GM12878 (cell line): ENCODE measurements around the gene GALNTL6. TPM values are rescaled to one million over a fixed set of nuclear protein-coding genes. Genes with fewer than 3 reads are reported as not detected.

Source experiments
- ATAC-seq: fragments of 200-7000 bp; cut with Tn5 transposase; 3 replicates; pipeline ENCODE4 v1.9.1; 2020; ENCODE audit warnings: mild to moderate bottlenecking, moderate library complexity
- BruUV-seq: library from RNA; stranded (reverse); fragments of 400-500 nt; replicated peaks from 2 replicates; lab custom pipeline; 2021; lab: Mats Ljungman, UMichigan
- CTCF ChIA-PET: fragments of 300-600 bp; sonication (Branson Sonifier 250); formaldehyde crosslinking; extraction: SDS; loops from one replicate; lab custom pipeline; 2021; ENCODE audit warnings: inconsistent platforms; lab: Yijun Ruan, JAX
- POLR2A ChIA-PET: fragments of 350-600 bp; formaldehyde crosslinking; extraction: SDS; loops from one replicate; lab custom pipeline; 2021; ENCODE audit warnings: inconsistent platforms; lab: Charles Lee
- RAD21 ChIA-PET: fragments of 300-600 bp; sonication (Branson Sonifier 250); formaldehyde crosslinking; loops from one replicate; lab custom pipeline; 2023; ENCODE audit warnings: antibody characterized with exemption; ENCODE audit not compliant: unreplicated experiment; lab: Charles Lee
- SMC1A ChIA-PET: fragments of 300-600 bp; sonication (Branson Sonifier 250); formaldehyde crosslinking; loops from one replicate; lab custom pipeline; 2023; ENCODE audit not compliant: unreplicated experiment, uncharacterized antibody; lab: Charles Lee
- DNase-seq: peaks from one replicate; pipeline ENCODE4 v3.0.0-alpha.2; 2011; ENCODE audit warnings: low read depth, low spot score
- FAIRE-seq: peaks from 3 replicates; lab custom pipeline; 2011; peaks lifted over from hg19 to GRCh38; lab: Jason Lieb, UNC
- H2AFZ ChIP-seq: 2 replicates; pipeline ENCODE4 v1.6.0; 2011; ENCODE audit warnings: low read depth, low read length, control low read depth; ENCODE audit not compliant: control insufficient read depth
- H3K27ac ChIP-seq: 2 replicates; pipeline ENCODE4 v1.5.1; 2011; ENCODE audit warnings: control low read depth; ENCODE audit not compliant: control insufficient read depth, insufficient read depth
- H3K27me3 ChIP-seq, 2 experiments: replicated peaks in 1 of 2; 2 replicates each; pipeline versions ENCODE4 v1.6.0 to v1.6.1; 2011; ENCODE audit warnings: low read length in 1 of 2; ENCODE audit not compliant: control insufficient read depth in 2 of 2, insufficient read depth in 2 of 2
- H3K36me3 ChIP-seq, 2 experiments: 2 replicates each; pipeline ENCODE4 v1.5.1; 2011; ENCODE audit warnings: low read length in 1 of 2; ENCODE audit not compliant: control insufficient read depth in 2 of 2, insufficient read depth in 2 of 2
- H3K4me1 ChIP-seq: 2 replicates; pipeline ENCODE4 v1.6.1; 2011; ENCODE audit warnings: mild to moderate bottlenecking, low read length, moderate library complexity, mixed read lengths; ENCODE audit not compliant: control insufficient read depth, insufficient read depth
- H3K4me2 ChIP-seq: 2 replicates; pipeline ENCODE4 v1.6.0; 2011; ENCODE audit warnings: control low read depth; ENCODE audit not compliant: control insufficient read depth, insufficient read depth
- H3K4me3 ChIP-seq: fragments of 200-600 bp; sonication (generic); 2 replicates; pipeline ENCODE4 v1.5.1; 2016
- H3K79me2 ChIP-seq: 2 replicates; pipeline ENCODE4 v1.6.0; 2011; ENCODE audit warnings: low read length; ENCODE audit not compliant: control insufficient read depth, insufficient read depth
- H3K9ac ChIP-seq: 2 replicates; pipeline ENCODE4 v1.8.0; 2011; ENCODE audit warnings: low read length, control low read depth, mixed read lengths; ENCODE audit not compliant: control insufficient read depth, insufficient read depth
- H3K9me3 ChIP-seq: replicated peaks from 3 replicates; pipeline ENCODE4 v1.5.1; 2011; ENCODE audit warnings: mild to moderate bottlenecking, low read length; ENCODE audit not compliant: control insufficient read depth, insufficient read depth
- H4K20me1 ChIP-seq: 2 replicates; pipeline ENCODE4 v1.6.0; 2011; ENCODE audit not compliant: control insufficient read depth, insufficient read depth
- BCL11A ChIP-seq: IDR thresholded peaks from 2 replicates; pipeline ENCODE4 v1.6.1; 2011; ENCODE audit warnings: low read depth, low read length
- EP300 ChIP-seq, 2 experiments: fragments of 150-350 bp in 1 of 2; IDR thresholded peaks; 2 replicates each; pipeline ENCODE4 v1.6.1; 2011 to 2012; ENCODE audit warnings: low read depth in 2 of 2, low read length in 2 of 2, borderline replicate concordance in 1 of 2, improper control_type of control experiment in 1 of 2, inconsistent platforms in 1 of 2; ENCODE audit not compliant: control insufficient read depth in 1 of 2
- HCFC1 ChIP-seq: fragments of 150-350 bp; IDR thresholded peaks from 2 replicates; pipeline ENCODE4 v1.6.1; 2014; ENCODE audit warnings: low read length
- HSF1 ChIP-seq: fragments of 150-350 bp; IDR thresholded peaks from 2 replicates; pipeline ENCODE4 v1.6.1; 2014; ENCODE audit warnings: mild to moderate bottlenecking, low read depth, low read length
- IKZF2 ChIP-seq, 2 experiments: fragments of 450-650 bp; IDR thresholded peaks; 2 replicates each; pipeline ENCODE4 v1.6.1; 2017; ENCODE audit warnings: mild to moderate bottlenecking in 2 of 2, moderate library complexity in 2 of 2
- RAD21 ChIP-seq: IDR thresholded peaks from 2 replicates; pipeline ENCODE4 v1.6.1; 2011; ENCODE audit warnings: mild to moderate bottlenecking, low read depth, low read length, moderate library complexity; ENCODE audit not compliant: insufficient read depth
- WGBS: methylation state at CpG from one replicate; pipeline ENCODE4 v1.1.6; 2016; ENCODE audit warnings: low lambda C conversion rate; ENCODE audit not compliant: insufficient replicate concordance, insufficient coverage; ENCODE audit errors: missing lambda C conversion rate; 5-methylcytosine and 5-hydroxymethylcytosine counted together
- in situ Hi-C: fragments of 300-500 bp; cut with MboI; formaldehyde crosslinking; loops from 9 replicates; pipeline ENCODE4 v1.14.3; 2018; ENCODE audit warnings: mixed read lengths
- intact Hi-C: fragments of 100-400 bp; cut with micrococcal nuclease; formaldehyde crosslinking; loops from one replicate; pipeline ENCODE4 v1.14.2; 2022; ENCODE audit not compliant: unreplicated experiment
- polyA plus RNA-seq, 11 experiments: library from polyadenylated mRNA; depleted of rRNA in 4 of 11; unstranded in 6 of 11; stranded (reverse) in 5 of 11; fragments of >200 nt; fragmentation: Nextera tagmentation in 4 of 11; fragmentation: Illumina TruSeq in 1 of 11; extraction: Ambion mirVana in 4 of 11; extraction: Trizol in 1 of 11; gene quantifications; 1 replicate in 1 of 11; 2 replicates in 10 of 11; pipeline versions ENCODE4 v1.2.1 to v1.2.3, GENCODE V29; 2011 to 2016; ENCODE audit warnings: inconsistent platforms in 2 of 11, missing spikeins in 2 of 11, low read depth in 1 of 11
- total RNA-seq, 4 experiments: library from RNA; depleted of rRNA in 3 of 4; stranded (reverse); fragments of >200 nt in 3 of 4; fragmentation: Illumina TruSeq in 1 of 4; extraction: Trizol in 1 of 4; gene quantifications; 2 replicates each; pipeline versions ENCODE4 v1.2.1 to v1.2.3, GENCODE V29; 2013 to 2021
- TF ChIP-seq, protein P1 (sequence below): fragments of 450-650 bp; IDR thresholded peaks from 2 replicates; pipeline ENCODE4 v1.6.1; 2017; ENCODE audit warnings: mild to moderate bottlenecking, moderate library complexity
- TF ChIP-seq, protein P2 (sequence below): fragments of 450-650 bp; IDR thresholded peaks from 2 replicates; pipeline ENCODE4 v1.6.1; 2017; ENCODE audit warnings: antibody characterized with exemption, mild to moderate bottlenecking, moderate library complexity

Gene GALNTL6
- total and polyA plus RNA-seq, 10 of the 15 experiments (the other 5 are each of a cell fraction or from before 2014, with no cell fraction given): 0.01 to 0.29 TPM; not detected in 8

DNA sequence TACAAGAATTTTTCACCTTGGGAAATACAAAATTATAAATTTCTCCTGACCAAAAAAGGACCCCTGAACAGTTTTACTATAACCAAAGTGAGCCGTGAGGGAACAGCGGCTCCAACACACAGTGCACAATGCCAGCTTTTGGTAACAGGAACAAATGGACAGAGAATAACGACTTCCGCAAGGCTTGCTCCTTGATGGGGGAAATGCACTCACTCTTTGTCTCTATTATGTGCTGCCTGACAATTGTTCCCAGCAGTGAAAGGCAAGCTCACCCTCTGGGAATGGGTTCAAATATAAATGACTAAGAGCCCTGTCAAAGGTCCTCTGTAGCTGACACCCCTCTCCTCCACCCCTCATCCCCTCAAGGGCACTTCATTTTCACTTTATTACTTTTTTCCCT lies 1029.6 kb downstream of the GALNTL6 start:
- 57% methylated on average over 4 of the region's 4 CpGs for WGBS
- TF ChIP-seq EP300 (IDR thresholded peaks at IDR 0.05; ENCODE audit: borderline replicate concordance in 1 of 2, control insufficient read depth in 1 of 2, low read depth in 2 of 2, low read length in 2 of 2) (no peak), RAD21 (no peak), BCL11A (no peak), HCFC1 (no peak), IKZF2 (IDR thresholded peaks at IDR 0.05) (no peak), HSF1 (no peak)
- TF ChIP-seq, protein P1, sequence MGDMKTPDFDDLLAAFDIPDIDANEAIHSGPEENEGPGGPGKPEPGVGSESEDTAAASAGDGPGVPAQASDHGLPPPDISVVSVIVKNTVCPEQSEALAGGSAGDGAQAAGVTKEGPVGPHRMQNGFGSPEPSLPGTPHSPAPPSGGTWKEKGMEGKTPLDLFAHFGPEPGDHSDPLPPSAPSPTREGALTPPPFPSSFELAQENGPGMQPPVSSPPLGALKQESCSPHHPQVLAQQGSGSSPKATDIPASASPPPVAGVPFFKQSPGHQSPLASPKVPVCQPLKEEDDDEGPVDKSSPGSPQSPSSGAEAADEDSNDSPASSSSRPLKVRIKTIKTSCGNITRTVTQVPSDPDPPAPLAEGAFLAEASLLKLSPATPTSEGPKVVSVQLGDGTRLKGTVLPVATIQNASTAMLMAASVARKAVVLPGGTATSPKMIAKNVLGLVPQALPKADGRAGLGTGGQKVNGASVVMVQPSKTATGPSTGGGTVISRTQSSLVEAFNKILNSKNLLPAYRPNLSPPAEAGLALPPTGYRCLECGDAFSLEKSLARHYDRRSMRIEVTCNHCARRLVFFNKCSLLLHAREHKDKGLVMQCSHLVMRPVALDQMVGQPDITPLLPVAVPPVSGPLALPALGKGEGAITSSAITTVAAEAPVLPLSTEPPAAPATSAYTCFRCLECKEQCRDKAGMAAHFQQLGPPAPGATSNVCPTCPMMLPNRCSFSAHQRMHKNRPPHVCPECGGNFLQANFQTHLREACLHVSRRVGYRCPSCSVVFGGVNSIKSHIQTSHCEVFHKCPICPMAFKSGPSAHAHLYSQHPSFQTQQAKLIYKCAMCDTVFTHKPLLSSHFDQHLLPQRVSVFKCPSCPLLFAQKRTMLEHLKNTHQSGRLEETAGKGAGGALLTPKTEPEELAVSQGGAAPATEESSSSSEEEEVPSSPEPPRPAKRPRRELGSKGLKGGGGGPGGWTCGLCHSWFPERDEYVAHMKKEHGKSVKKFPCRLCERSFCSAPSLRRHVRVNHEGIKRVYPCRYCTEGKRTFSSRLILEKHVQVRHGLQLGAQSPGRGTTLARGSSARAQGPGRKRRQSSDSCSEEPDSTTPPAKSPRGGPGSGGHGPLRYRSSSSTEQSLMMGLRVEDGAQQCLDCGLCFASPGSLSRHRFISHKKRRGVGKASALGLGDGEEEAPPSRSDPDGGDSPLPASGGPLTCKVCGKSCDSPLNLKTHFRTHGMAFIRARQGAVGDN: no peak
- TF ChIP-seq, protein P2, sequence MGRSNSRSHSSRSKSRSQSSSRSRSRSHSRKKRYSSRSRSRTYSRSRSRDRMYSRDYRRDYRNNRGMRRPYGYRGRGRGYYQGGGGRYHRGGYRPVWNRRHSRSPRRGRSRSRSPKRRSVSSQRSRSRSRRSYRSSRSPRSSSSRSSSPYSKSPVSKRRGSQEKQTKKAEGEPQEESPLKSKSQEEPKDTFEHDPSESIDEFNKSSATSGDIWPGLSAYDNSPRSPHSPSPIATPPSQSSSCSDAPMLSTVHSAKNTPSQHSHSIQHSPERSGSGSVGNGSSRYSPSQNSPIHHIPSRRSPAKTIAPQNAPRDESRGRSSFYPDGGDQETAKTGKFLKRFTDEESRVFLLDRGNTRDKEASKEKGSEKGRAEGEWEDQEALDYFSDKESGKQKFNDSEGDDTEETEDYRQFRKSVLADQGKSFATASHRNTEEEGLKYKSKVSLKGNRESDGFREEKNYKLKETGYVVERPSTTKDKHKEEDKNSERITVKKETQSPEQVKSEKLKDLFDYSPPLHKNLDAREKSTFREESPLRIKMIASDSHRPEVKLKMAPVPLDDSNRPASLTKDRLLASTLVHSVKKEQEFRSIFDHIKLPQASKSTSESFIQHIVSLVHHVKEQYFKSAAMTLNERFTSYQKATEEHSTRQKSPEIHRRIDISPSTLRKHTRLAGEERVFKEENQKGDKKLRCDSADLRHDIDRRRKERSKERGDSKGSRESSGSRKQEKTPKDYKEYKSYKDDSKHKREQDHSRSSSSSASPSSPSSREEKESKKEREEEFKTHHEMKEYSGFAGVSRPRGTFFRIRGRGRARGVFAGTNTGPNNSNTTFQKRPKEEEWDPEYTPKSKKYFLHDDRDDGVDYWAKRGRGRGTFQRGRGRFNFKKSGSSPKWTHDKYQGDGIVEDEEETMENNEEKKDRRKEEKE: no peak
- TF ChIP-seq, all 136 proteins: peak for 0
- CTCF ChIA-PET: no interaction called here
- no peak overlapping the region for H3K4me3 ChIP-seq
- ATAC-seq: no peak
- intact Hi-C loops (no loop called here), in situ Hi-C loops (no loop called here)
- H3K79me2 ChIP-seq: no peaks in the 10 kb centered on the region
- H3K9me3 ChIP-seq: no peaks in the 10 kb centered on the region
- no peak overlapping the region for H3K27ac ChIP-seq
- no peak overlapping the region for H3K9ac ChIP-seq
- BruUV-seq: no TSS peak
- no peak overlapping the region for H2AFZ ChIP-seq
- RAD21 ChIA-PET: no interaction called here
- POLR2A ChIA-PET: no interaction called here
- no peaks in the 10 kb centered on the region for H3K4me1 ChIP-seq
- peaks cover 0 to 2% of the 10 kb centered on the region in 2 experiments; a peak in 1 of 4 replicates for H3K27me3 ChIP-seq
- H4K20me1 ChIP-seq: no peaks in the 10 kb centered on the region
- FAIRE-seq: no peak
- H3K36me3 ChIP-seq: no peaks in the 10 kb centered on the region; a peak in 1 of 4 replicates
- SMC1A ChIA-PET: no interaction called here
- no peak overlapping the region for H3K4me2 ChIP-seq
- DNase-seq: no peak
